COLO668 (cell line): Measurements from ENCODE around the gene IQCE.

Experiments used
- DNase-seq: peaks from one replicate; lab custom pipeline; 2025; ENCODE audit not compliant: unreplicated experiment; lab: John Stamatoyannopoulos, UW

IQCE gene

GRCh38 chr7:2613098-2613930 is 54.5 kb downstream of the IQCE start:
- DNase-seq, result peak; percentile 79

DNA sequence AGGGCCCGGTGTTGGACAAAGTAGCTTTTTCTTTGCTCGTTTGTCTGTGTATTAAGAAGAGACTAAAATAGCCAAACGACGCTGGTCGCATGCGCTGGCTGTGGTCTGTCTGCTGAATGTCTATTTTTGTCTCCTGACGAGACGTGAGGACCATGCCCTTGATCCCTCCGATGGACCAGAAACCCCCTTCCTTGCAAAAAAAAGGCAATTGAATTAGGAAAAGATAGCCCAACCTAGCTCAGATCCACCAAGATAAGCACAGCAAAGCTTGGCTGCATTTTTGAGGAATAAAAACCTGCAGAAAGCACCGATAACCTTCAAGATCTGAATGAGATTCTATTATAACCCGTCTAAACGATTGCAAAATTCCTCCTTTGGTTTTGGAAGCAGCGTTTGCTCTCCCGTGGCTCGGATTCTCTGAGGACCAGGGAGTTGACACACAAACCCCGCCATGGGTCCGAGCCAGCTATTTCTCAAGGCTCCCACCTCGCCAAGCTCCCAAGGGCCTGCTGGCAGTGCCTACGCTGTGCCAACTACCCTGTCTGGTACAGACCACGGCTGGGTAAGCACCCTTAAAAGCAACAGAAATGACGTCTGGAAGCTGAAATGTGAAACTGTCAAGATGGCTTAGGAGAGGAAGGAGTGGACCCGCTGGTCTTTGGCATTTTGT is 55.3 kb downstream of the IQCE start:
- no peak for DNase-seq

GRCh38 chr7:2614631-2615330 is 56.0 kb downstream of the IQCE start:
- DNase-seq, result peak; percentile 38

DNA sequence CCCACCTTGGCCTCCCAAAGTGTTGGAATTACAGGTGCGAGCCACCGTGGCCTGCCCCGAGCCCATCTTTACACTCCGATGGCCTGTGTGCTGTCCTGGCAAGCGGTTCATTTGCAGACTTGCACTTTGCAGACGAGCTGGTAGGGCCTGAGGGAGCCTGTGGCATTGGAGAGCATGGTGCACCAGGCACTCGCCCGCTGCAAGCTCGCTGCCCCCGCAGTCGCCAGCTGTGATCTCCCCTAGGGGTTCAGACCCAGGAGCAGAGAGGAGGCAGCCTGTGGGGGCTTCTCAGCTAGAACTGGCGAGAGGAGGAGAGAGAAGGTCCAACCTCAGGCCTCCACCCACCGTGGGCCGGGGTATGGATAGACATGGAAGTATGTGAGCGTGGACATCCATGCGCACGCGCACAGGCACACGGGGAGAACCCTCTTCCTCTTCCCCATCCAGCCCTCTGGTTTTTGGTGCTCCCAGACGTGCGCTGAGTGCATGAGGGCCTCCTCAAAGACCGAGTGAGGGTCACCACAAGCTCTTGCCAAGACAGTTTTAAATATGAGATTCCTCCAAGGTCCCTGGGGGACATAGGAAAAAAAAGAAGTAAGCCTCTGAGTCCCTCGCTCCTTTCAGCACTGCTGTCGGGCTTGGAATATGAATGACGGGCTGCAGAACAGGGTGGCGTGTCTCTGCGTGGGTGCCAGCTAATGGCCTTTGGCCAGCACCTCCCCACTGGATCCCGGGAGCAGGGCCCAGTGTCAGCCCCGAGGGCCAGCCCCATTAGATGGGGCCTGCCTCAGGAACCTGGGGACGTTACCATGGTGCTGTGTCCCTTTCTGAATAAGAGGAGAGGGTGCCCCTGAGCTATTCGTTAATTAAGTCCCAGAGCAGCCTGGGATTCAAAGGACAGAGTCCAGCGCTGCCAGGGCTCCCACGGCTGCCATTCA is 57.9 kb downstream of the IQCE start:
- DNase-seq, result no peak

DNA sequence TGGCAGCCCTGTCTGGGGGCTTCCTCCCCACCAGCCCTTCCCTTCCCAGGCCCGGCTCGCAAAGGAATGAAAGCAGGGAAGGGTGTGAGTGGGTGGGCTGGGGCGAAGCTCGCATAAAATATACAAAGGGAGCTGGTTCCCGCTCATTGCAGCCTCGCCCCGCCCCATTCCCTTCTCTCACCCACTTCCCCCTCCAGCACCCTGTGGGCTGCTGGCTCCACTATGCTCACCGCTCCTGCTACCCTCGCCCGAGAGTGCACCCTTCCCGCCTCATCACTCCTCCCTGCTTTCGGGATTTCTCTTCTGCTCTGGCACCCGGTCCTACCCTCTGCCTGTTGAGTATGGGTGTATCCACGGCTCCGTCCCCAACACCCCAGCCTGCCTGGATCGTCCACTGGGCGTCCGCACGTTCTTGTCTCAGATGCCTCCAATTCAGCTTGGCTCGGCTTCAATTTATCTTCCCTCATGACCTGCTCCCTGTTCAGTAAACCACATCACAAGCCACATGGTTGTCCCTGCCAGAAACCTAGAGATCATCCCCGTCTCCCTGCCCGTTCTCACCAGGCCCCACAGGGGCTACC is 58.6 kb downstream of the IQCE start:
- DNase-seq, result no peak

DNA sequence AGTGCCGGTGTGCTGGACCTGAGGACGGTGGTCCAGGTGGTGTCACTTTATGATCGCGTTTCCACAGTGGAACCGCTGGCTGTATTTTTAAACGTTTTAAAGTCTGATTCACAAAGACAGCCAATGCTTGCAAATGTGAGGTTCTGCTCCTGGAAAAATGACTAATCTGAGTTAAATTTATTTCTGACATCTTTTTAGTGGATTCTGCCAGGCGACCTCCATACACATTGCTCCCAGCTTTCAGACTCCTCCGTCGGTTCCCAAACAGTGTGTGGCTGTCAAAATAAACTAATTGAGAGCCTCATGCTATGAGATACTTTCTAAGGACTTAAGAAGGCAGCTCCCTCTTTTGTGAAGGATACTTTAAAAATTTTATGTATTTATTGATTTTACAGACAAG is 60.3 kb downstream of the IQCE start:
- no peak for DNase-seq

DNA sequence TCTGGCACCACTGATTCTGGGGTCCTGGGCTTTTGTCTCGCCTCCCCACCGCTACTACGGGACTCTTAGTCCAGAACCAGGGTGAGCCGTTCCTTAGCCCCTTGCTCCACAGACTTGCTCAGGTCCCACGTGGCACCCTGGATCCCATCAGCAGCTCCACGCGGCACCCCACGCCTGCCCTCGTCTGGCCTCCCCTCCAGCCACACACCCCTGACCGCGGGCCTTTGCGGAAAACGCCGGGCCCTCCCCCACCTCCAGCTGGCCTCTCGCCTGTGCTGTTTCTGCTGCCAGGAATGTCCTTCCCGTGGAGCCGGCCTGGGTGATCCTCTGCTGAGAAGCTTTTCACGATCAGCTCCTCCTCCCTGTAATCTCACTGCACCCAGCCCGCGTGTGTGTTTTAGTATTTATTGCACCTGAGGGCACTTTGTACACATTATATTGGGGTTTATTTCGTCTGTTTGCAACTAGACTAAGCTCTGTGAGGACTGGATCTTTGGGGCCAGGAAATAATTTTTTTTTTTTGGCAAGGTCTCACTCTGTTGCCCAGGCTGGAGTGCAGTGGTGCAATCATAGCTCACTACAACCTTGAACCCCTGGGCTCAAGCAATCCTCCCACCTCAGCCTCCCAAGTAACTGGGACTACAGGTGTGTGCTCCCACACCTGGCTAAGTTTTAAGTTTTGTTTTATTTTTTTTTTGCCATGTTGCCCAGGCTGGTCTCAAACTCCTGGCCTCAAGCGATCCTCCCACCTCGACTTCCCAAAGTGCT is 62.5 kb downstream of the IQCE start:
- DNase-seq, result peak; percentile 34

- no peak for DNase-seq
These were observed 63.3 kb downstream of the IQCE start for GRCh38 chr7:2621948-2622640.

DNA sequence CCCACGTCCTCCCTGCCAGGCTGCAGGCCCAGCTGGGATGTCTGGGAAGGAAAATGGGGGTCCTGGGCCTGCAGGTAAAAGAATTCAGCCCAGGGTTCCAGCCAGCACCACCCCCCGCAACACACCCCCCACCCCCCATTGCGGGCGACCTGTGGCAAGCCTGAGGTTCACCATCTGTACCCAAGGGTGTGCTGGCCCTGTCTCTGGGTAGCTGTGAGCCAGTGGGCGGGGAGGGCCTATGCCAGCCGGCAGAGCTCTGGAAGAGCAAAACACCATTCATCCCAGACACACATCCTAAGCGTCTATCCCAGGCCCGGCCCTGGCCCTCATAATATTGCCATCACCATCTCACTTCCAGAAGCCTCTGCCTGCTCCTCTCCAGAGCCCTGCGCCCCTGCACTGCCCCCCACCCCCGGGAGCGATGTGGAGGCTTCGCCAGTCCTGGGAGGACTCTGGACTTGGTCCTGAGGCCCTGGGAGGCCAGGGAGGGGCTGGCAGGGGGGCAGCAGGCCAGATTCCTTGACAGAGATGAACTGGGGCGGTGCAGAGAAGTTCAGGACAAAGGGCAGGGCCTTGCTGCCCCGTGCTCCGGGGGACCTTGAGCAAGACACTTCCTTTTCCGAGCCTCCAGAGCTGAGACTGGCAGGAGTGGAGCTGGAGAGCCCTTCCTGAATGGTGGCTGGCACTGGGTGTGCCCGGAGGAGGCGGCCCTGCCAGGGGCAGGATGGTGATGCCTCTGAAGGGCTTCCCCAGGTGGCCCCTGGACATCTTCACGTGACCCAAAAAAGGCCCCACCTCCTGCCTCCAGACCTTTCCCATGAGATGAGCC is 64.3 kb downstream of the IQCE start:
- DNase-seq, result no peak

DNA sequence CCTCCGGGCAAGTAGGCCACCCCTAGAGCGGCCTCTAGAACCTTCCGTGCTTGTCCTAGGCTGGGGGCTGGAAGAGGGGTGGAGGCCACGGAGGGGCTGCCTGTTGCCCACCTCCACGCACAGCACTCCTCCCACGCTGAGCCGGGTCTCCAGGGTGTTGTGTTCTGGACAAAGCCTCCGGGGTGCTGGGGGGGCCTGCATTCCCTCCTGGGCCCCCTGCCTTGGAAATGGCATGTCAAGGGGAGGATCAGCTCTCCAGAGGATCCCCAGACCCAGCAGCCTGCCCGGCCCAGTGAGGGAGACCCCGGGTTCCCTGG is 64.9 kb downstream of the IQCE start:
- no peak for DNase-seq

- no peak for DNase-seq
These were observed 65.6 kb downstream of the IQCE start for GRCh38 chr7:2624293-2624886.

DNA sequence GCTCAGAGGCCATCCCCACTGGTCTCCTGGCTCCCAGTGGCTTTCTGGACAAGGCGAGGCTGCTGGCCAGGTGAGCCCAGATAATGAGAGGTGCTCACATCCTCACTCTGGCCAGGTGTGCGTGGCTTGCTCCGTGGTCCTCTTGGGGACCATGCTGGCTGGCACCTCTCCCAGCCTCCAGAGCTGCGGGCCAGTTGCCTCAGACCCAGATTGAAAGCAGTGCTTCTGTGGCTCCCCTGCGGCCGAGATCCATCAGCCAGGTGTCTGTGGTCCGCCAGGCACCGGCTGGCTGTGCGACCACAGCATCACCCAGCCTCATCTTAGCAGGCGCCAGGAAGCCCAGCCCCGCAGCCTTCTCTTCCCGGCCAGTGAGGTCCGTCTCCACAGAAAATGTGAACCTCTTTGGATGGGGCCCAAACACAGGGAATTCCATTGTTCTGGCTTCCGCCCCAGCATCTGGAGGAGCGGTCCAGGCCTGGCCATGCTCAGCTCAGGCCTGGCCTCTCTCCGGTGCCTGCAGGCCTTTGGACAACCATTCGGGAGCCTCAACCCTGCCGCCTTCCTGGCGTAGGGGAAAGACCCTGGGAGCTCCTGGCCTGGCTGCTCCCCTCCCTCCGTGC is 67.8 kb downstream of the IQCE start:
- DNase-seq, result no peak

GRCh38 chr7:2627258-2628129 is 68.7 kb downstream of the IQCE start:
- DNase-seq, result no peak

DNA sequence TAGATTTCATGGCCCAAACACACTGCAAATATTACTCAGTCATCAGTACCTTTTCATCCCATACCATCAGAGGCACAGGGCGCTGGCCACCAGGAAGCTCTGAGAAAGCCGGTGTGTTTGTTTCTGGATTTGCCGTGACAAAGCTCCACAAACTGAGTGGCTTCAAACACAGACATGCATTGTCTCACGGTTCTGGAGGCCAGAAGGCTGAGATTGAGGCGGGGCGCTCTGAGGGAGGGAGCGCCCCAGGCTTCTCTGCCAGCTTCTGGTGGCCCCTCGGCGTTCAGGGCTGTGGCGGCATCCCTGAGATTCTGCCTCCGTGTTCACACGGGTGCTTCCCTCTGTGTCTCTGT is 69.3 kb downstream of the IQCE start:
- no peak for DNase-seq

GRCh38 chr7:2628891-2629290 is 70.1 kb downstream of the IQCE start:
- DNase-seq, result no peak

GRCh38 chr7:2629746-2630681 is 71.2 kb downstream of the IQCE start:
- DNase-seq, result peak; percentile 84
